Measurements from ENCODE around the gene CYTH2. TPM values are rescaled to one million over a fixed set of nuclear protein-coding genes. Genes with fewer than 3 reads are reported as not detected.

The CYTH2 gene
- total and polyA plus RNA-seq, 2 of the 8 experiments (the other 6 are each of a cell fraction or from before 2014, with no cell fraction given) = 43.7 to 71.4 TPM

- peaks cover 25% of the 10 kb centered on the region for H3K23me2 ChIP-seq (ENCODE audit: low read depth, low read length)
- no peak overlapping the region for H2BK5ac ChIP-seq (ENCODE audit: low read depth, low read length)
- FAIRE-seq (no peak), DNase-seq (ENCODE audit: low read depth in 1 of 2, low spot score in 2 of 2) (no peak)
- H2BK20ac ChIP-seq (ENCODE audit: low read length) = 0 out of 2 replicates have a peak overlapping the region, but pooled peaks have one; percentile 0
- peaks cover 0 to 12% (median 9%) of the 10 kb centered on the region in 4 experiments; a peak in 4 of 7 replicates for H3K27me3 ChIP-seq (replicated peaks in 1 of 4; ENCODE audit: control insufficient read depth in 3 of 4, extremely low read depth in 1 of 4, insufficient read depth in 3 of 4, low read length in 3 of 4)
- no peak overlapping the region for H2AK5ac ChIP-seq (ENCODE audit: low read depth, low read length)
- WGBS, 2 experiments (ENCODE audit: extremely low coverage in 1 of 2, insufficient coverage in 1 of 2, insufficient read length in 1 of 2, insufficient replicate concordance in 2 of 2, low coverage in 1 of 2, low lambda C conversion rate in 2 of 2, missing lambda C conversion rate in 1 of 2) = 55% methylated on average over 11 of the region's 11 CpGs; no CpG with 5 or more reads in 1 of the 2 experiments
- H2BK15ac ChIP-seq (ENCODE audit: low read length) = peak overlapping the region; percentile 99
- peak overlapping the region; percentile 85; the same call in 1 of the 2 replicates for H2BK12ac ChIP-seq (ENCODE audit: low read depth, low read length)
- POLR2A ChIA-PET (ENCODE audit: partially characterized antibody) = interaction anchor here (0.6 to 2.0 kb wide), 12 partner anchors 12 to 105 kb away, joined by 3 to 7 read pairs (median 4); partner anchors contain the start of genes FAM83E, RPL18, SPHK2 and SULT2B1
- H3K79me1 ChIP-seq (ENCODE audit: low read depth, low read length) = no peaks in the 10 kb centered on the region
- peaks cover 0 to 4% of the 10 kb centered on the region in 2 experiments for H4K20me1 ChIP-seq (replicated peaks in 1 of 2; ENCODE audit: control insufficient read depth in 1 of 2, insufficient read depth in 2 of 2, low read length in 2 of 2)
- CTCF ChIA-PET (ENCODE audit: partially characterized antibody) = interaction anchor here (0.6 to 1.7 kb wide), 7 partner anchors 10 to 177 kb away, joined by 3 to 15 read pairs (median 4); no protein-coding TSS in a partner anchor
- H3K4me2 ChIP-seq (ENCODE audit: insufficient read depth in 1 of 2, low read depth in 2 of 2, low read length in 2 of 2) = peak overlapping the region; percentile 77 to 91
- H4K91ac ChIP-seq (replicated peaks; ENCODE audit: insufficient read length, low read length) = peak overlapping the region; percentile 81
- H3K23ac ChIP-seq (ENCODE audit: insufficient read length) = no peak overlapping the region
- no peaks in the 10 kb centered on the region for H3K9me3 ChIP-seq (ENCODE audit: insufficient read depth in 2 of 2, low read depth in 1 of 2, low read length in 1 of 2)
- no peak overlapping the region for H3K56ac ChIP-seq (replicated peaks; ENCODE audit: insufficient read length, low read depth, low read length)
- peak overlapping the region; percentile 23 for H3K4ac ChIP-seq (replicated peaks; ENCODE audit: insufficient read length, low read depth, low read length)
- H4K8ac ChIP-seq (ENCODE audit: extremely low read depth, insufficient read depth, low read length) = peak overlapping the region; percentile 86
- peaks cover 0 to 23% (median 12%) of the 10 kb centered on the region in 4 experiments; a peak in 5 of 7 replicates for H3K4me1 ChIP-seq (replicated peaks in 1 of 4; ENCODE audit: control insufficient read depth in 3 of 4, insufficient read depth in 4 of 4, low read length in 3 of 4)
- H2AFZ ChIP-seq (ENCODE audit: low read length) = no peak overlapping the region; the same call in 1 of the 2 replicates
- peak overlapping the region; percentile 64 for H2BK120ac ChIP-seq (replicated peaks; ENCODE audit: low read depth, low read length)
- H3K14ac ChIP-seq (ENCODE audit: insufficient read length) = no peak overlapping the region
- peak overlapping the region; percentile 51 to 81 (median 69); a peak in 6 of 8 replicates for H3K4me3 ChIP-seq (ENCODE audit: extremely low read depth in 1 of 4, insufficient read depth in 2 of 4, low read depth in 3 of 4, low read length in 4 of 4)
- no peak overlapping the region for H3K27ac ChIP-seq (ENCODE audit: low read depth, low read length)
- no peak overlapping the region for H3K9ac ChIP-seq (replicated peaks in 1 of 4; ENCODE audit: extremely low read depth in 1 of 4, low read depth in 3 of 4, low read length in 3 of 4)
- H4K5ac ChIP-seq (ENCODE audit: insufficient read length, low read depth, low read length) = peak overlapping the region; percentile 65
- H3K18ac ChIP-seq (ENCODE audit: extremely low read depth, low read length) = no peak overlapping the region
- H3K36me3 ChIP-seq (ENCODE audit: control insufficient read depth in 2 of 4, insufficient read depth in 4 of 4, low read length in 3 of 4) = no peaks in the 10 kb centered on the region
- H3K79me2 ChIP-seq (ENCODE audit: control insufficient read depth in 1 of 2, insufficient read depth in 2 of 2, low read length in 2 of 2) = no peaks in the 10 kb centered on the region
- no peak for TF ChIP-seq KDM4A (IDR thresholded peaks at IDR 0.05; ENCODE audit: low read depth, low read length, severe bottlenecking)
- no peak for TF ChIP-seq ATF2 (IDR thresholded peaks at IDR 0.05; ENCODE audit: low read length)
- no peak for TF ChIP-seq TAF7 (optimal IDR thresholded peaks at IDR 0.05; ENCODE audit: borderline replicate concordance, low read depth, low read length)
- TF ChIP-seq TCF12 (IDR thresholded peaks at IDR 0.05; ENCODE audit: low read depth, low read length) = no peak
- TF ChIP-seq EZH2 (IDR thresholded peaks at IDR 0.05; ENCODE audit: low read depth, low read length, severe bottlenecking) = no peak
- TF ChIP-seq SRF (IDR thresholded peaks at IDR 0.05; ENCODE audit: low read depth, low read length) = no peak
- TF ChIP-seq POLR2A (IDR thresholded peaks at IDR 0.05; ENCODE audit: control extremely low read depth in 1 of 2, low read depth in 2 of 2, low read length in 2 of 2) = no peak
- no peak for TF ChIP-seq BRCA1 (IDR thresholded peaks at IDR 0.05; ENCODE audit: low read depth, low read length)
- no peak for TF ChIP-seq SUZ12 (IDR thresholded peaks at IDR 0.05; ENCODE audit: low read length)
- TF ChIP-seq RXRA (IDR thresholded peaks at IDR 0.05; ENCODE audit: insufficient read depth, low read depth, low read length) = no peak
- TF ChIP-seq ZNF274 (IDR thresholded peaks at IDR 0.05; ENCODE audit: borderline replicate concordance, extremely low read depth, low read length) = no peak
Measured at GRCh38 chr19:48514123-48514458, 44.9 kb downstream of the CYTH2 start.
